Measurements from ENCODE around the gene CELA2B. TPM values are rescaled to one million over a fixed set of nuclear protein-coding genes. Genes with fewer than 3 reads are reported as not detected.
A peak's percentile ranks its signal among the peaks of the same experiment; 100 is the strongest.

The CELA2B gene
- total and polyA plus RNA-seq, 10 of the 15 experiments (the other 5 are each of a cell fraction or from before 2014, with no cell fraction given) = not detected

GRCh38 chr1:15459771-15460707 is 15.9 kb upstream of the CELA2B start:
- no peaks in the 10 kb centered on the region for H3K79me2 ChIP-seq (ENCODE audit: control insufficient read depth, insufficient read depth, low read length)
- ChIA-PET CTCF (no interaction called here), SMC1A (ENCODE audit: uncharacterized antibody, unreplicated experiment) (interaction anchor here (1.1 kb wide), 1 partner anchor 83 kb away, joined by 3 read pairs; no protein-coding TSS in a partner anchor), POLR2A (no interaction called here), RAD21 (ENCODE audit: unreplicated experiment) (no interaction called here)
- intact Hi-C loops (cut with micrococcal nuclease; ENCODE audit: unreplicated experiment) (no loop called here), in situ Hi-C loops (cut with MboI) (no loop called here)
- ATAC-seq = no peak
- DNase-seq (ENCODE audit: low read depth, low spot score) = no peak
- 38% methylated on average over 10 of the region's 10 CpGs for WGBS (ENCODE audit: insufficient coverage, insufficient replicate concordance, low lambda C conversion rate, missing lambda C conversion rate)
- no peak for FAIRE-seq
- no peak overlapping the region for H2AFZ ChIP-seq (ENCODE audit: control insufficient read depth, low read depth, low read length)
- no peak for TF ChIP-seq ZNF217 (IDR thresholded peaks at IDR 0.05)
- no peak for TF ChIP-seq MYC (IDR thresholded peaks at IDR 0.05; ENCODE audit: insufficient read depth, insufficient read length, insufficient replicate concordance, low read length, severe bottlenecking)
- TF ChIP-seq IKZF2 (IDR thresholded peaks at IDR 0.05) = peak; percentile 42 to 46; a peak in 1 of 4 replicates
- TF ChIP-seq MTA2 (IDR thresholded peaks at IDR 0.05; ENCODE audit: low read depth) = 0 out of 2 replicates have a peak, but pooled peaks have one; percentile 13
- no peak for TF ChIP-seq KDM1A (IDR thresholded peaks at IDR 0.05; ENCODE audit: borderline replicate concordance)
- TF ChIP-seq TCF7 (IDR thresholded peaks at IDR 0.05; ENCODE audit: borderline replicate concordance) = no peak
- peak; percentile 39; the same call in 1 of the 2 replicates for TF ChIP-seq IKZF1 (conservative IDR thresholded peaks at IDR 0.05)
- H3K4me2 ChIP-seq (ENCODE audit: control insufficient read depth, insufficient read depth) = no peak overlapping the region
- H4K20me1 ChIP-seq (ENCODE audit: control insufficient read depth, insufficient read depth) = no peaks in the 10 kb centered on the region
- H3K36me3 ChIP-seq (ENCODE audit: control insufficient read depth in 2 of 2, insufficient read depth in 2 of 2, low read length in 1 of 2) = no peaks in the 10 kb centered on the region
- no peaks in the 10 kb centered on the region; a peak in 1 of 4 replicates for H3K27me3 ChIP-seq (replicated peaks in 1 of 2; ENCODE audit: control insufficient read depth in 2 of 2, insufficient read depth in 2 of 2, low read length in 1 of 2)
- no peak overlapping the region for H3K27ac ChIP-seq (ENCODE audit: control insufficient read depth, insufficient read depth)
- no peak overlapping the region for H3K9ac ChIP-seq (ENCODE audit: control insufficient read depth, insufficient read depth, low read length)
- H3K4me1 ChIP-seq (ENCODE audit: control insufficient read depth, insufficient read depth, low read length) = peaks cover 4% of the 10 kb centered on the region
- BruUV-seq (replicated peaks) = no TSS peak
- no peak overlapping the region for H3K4me3 ChIP-seq
- no peaks in the 10 kb centered on the region for H3K9me3 ChIP-seq (replicated peaks; ENCODE audit: control insufficient read depth, insufficient read depth, low read length)

- ChIA-PET POLR2A (no interaction called here), CTCF (no interaction called here), SMC1A (ENCODE audit: uncharacterized antibody, unreplicated experiment) (no interaction called here), RAD21 (ENCODE audit: unreplicated experiment) (no interaction called here)
- FAIRE-seq (no peak), DNase-seq (ENCODE audit: low read depth, low spot score) (no peak), ATAC-seq (no peak)
- no peaks in the 10 kb centered on the region for H3K79me2 ChIP-seq (ENCODE audit: control insufficient read depth, insufficient read depth, low read length)
- intact Hi-C loops (cut with micrococcal nuclease; ENCODE audit: unreplicated experiment) = no loop called here
- H3K4me3 ChIP-seq = no peak overlapping the region
- H2AFZ ChIP-seq (ENCODE audit: control insufficient read depth, low read depth, low read length) = no peak overlapping the region
- 57% methylated on average over 9 of the region's 9 CpGs for WGBS (ENCODE audit: insufficient coverage, insufficient replicate concordance, low lambda C conversion rate, missing lambda C conversion rate)
- in situ Hi-C loops (cut with MboI) = no loop called here
- H3K4me1 ChIP-seq (ENCODE audit: control insufficient read depth, insufficient read depth, low read length) = peaks cover 2% of the 10 kb centered on the region
- no peaks in the 10 kb centered on the region for H3K36me3 ChIP-seq (ENCODE audit: control insufficient read depth in 2 of 2, insufficient read depth in 2 of 2, low read length in 1 of 2)
- no peak overlapping the region for H3K9ac ChIP-seq (ENCODE audit: control insufficient read depth, insufficient read depth, low read length)
- no peaks in the 10 kb centered on the region; a peak in 1 of 4 replicates for H3K27me3 ChIP-seq (replicated peaks in 1 of 2; ENCODE audit: control insufficient read depth in 2 of 2, insufficient read depth in 2 of 2, low read length in 1 of 2)
- H3K9me3 ChIP-seq (replicated peaks; ENCODE audit: control insufficient read depth, insufficient read depth, low read length) = no peaks in the 10 kb centered on the region
- BruUV-seq (replicated peaks) = no TSS peak
- no peaks in the 10 kb centered on the region for H4K20me1 ChIP-seq (ENCODE audit: control insufficient read depth, insufficient read depth)
- H3K27ac ChIP-seq (ENCODE audit: control insufficient read depth, insufficient read depth) = no peak overlapping the region
- no peak overlapping the region for H3K4me2 ChIP-seq (ENCODE audit: control insufficient read depth, insufficient read depth)
- TF ChIP-seq NFYB (IDR thresholded peaks at IDR 0.05; ENCODE audit: insufficient read depth, low read depth, low read length) = no peak
- TF ChIP-seq CUX1 (IDR thresholded peaks at IDR 0.05; ENCODE audit: insufficient replicate concordance, low read depth, low read length) = no peak
- TF ChIP-seq ZZZ3 (IDR thresholded peaks at IDR 0.05; ENCODE audit: control insufficient read depth, insufficient read length, low read depth) = no peak
- TF ChIP-seq BACH1 (IDR thresholded peaks at IDR 0.05; ENCODE audit: borderline replicate concordance) = no peak
- TF ChIP-seq CHD4 (IDR thresholded peaks at IDR 0.05) = no peak
Measured at GRCh38 chr1:15460708-15461095, 15.2 kb upstream of the CELA2B start.

Data from GM12878 (cell line).